HUDEP-2 (cell line): ENCODE measurements around the gene USP17L11.
"Not testable (repeated sequence)": the region's sequence is repeated elsewhere in the genome, so short reads cannot be mapped to it uniquely, and the experiment has no call there.

Experiments used
- DNase-seq, 76 experiments: peaks; one replicate each; lab custom pipeline; 2025; ENCODE audit not compliant: unreplicated experiment in 76 of 76; lab: John Stamatoyannopoulos, UW

Gene USP17L11

DNA sequence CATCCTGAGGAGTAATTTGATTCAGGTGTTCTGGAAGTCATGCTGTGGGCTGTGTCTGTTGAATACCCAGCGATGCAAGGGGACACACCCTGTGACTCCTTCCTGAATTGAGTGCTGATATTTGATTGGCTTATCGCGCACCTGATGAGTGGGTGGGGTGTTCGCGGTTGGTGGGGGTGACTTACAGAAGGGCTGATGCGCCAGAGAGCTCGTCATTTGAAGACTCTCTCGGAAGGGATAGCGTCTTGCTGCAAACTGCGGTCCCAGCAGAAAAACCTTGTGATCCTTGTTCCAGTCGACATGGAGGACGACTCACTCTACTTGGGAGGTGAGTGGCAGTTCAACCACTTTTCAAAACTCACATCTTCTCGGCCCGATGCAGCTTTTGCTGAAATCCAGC lies at the start of gene USP17L11:
Gene USP17L11 (plus strand): TSS at position 301 of the 400 bp plus-strand sequence. CDS start 0 bp downstream, at position 301.
- not testable (repeated sequence) for DNase-seq

DNA sequence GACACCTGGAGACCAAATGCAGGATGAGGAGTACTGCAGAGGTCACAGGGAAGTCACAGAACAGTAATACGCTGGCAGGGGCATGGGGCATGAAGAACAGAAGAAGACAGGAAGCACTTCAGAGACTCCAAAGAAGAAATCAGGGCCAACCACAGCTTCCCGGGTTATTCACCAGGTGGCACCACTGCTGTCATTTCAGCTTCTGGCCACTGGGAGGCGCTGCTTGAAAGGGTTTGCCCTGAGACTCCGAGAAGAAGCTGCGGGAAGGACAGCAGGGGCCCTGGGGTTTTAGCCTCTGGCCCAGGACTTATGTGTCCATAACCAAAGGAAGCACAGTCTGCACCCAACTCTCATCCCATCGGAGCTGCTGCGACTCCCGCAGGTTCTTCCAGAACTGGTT lies 49.2 kb upstream of the USP17L11 start:
- not testable (repeated sequence) for DNase-seq

DNA sequence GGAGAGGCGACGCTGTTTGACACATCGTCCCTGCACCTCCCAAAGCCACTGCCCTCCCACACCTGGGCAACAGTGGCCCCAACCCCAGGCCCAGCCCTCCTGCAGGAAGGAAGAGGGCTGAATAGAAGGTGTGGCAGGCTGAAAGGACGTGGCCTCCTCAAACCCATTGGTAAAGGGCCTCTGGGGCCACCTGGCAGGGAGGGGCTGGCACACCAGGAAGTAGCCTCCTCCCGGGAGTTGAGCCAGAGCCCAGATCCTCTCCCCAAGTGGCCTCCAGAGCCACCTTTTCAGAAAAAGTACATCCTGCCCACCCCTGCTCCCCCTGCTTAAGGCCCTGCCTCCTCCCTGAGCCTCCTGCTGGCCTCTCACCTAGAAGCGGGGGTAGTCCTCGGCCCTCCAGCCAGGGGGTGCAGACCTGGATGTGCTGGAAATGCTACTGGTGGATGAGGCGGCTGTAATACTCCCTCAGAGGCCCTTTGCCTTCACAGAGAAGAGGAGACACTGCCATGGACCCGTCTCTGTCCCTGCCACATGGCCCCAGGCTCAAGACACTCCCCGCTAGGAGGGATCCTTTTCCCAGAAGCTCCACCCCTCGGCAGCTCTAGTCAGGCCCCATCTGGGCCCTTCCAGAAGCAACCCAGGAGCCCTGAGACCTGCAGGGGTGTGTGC lies 45.3 kb upstream of the USP17L11 start, which contains the start of gene FAM90A26:
Gene FAM90A26 (plus strand): TSS at position 619 of the 669 bp plus-strand sequence. CDS start 2,764 bp downstream, outside the sequence.
- not testable (repeated sequence) for DNase-seq

DNA sequence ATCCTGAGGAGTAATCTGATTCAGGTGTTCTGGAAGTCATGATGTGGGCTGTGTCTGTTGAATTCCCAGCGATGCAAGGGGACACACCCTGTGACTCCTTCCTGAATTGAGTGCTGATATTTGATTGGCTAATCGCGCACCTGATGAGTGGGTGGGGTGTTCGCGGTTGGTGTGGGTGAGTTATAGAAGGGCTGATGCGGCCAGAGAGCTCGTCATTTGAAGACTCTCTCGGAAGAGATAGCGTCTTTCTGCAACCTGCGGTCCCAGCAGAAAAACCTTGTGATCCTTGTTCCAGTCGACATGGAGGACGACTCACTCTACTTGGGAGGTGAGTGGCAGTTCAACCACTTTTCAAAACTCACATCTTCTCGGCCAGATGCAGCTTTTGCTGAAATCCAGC lies 4.8 kb upstream of the USP17L11 start, which contains the start of gene USP17L10:
Gene USP17L10 (plus strand): TSS at position 301 of the 400 bp plus-strand sequence. CDS start 0 bp downstream, at position 301.
- DNase-seq, result not testable (repeated sequence)

- DNase-seq, result not testable (repeated sequence)
Observed at GRCh38 chr4:9214701-9215100, 504 bp upstream of the USP17L11 start.

- not testable (repeated sequence) for DNase-seq
Observed at GRCh38 chr4:9219852-9220251, 4.6 kb downstream of the USP17L11 start, which contains the start of gene USP17L12. USP17L12 (plus strand) TSS chr4:9220152; CDS start chr4:9220152, 0 bp downstream.

DNA sequence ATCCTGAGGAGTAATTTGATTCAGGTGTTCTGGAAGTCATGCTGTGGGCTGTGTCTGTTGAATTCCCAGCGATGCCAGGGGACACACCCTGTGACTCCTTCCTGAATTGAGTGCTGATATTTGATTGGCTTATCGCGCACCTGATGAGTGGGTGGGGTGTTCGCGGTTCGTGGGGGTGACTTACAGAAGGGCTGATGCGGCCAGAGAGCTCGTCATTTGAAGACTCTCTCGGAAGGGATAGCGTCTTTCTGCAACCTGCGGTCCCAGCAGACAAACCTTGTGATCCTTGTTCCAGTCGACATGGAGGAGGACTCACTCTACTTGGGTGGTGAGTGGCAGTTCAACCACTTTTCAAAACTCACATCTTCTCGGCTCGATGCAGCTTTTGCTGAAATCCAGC lies 9.4 kb downstream of the USP17L11 start, which contains the start of gene USP17L13:
Gene USP17L13 (plus strand): TSS at position 301 of the 400 bp plus-strand sequence. CDS start 0 bp downstream, at position 301.
- DNase-seq, result not testable (repeated sequence)

- DNase-seq, result not testable (repeated sequence)
Observed at GRCh38 chr4:9230249-9230648, 15.0 kb downstream of the USP17L11 start.

GRCh38 chr4:9234085-9234484 lies 18.9 kb downstream of the USP17L11 start, which contains the start of gene USP17L15:
USP17L15 (plus strand) TSS chr4:9234385; CDS start chr4:9234385, 0 bp downstream.
- not testable (repeated sequence) for DNase-seq

DNA sequence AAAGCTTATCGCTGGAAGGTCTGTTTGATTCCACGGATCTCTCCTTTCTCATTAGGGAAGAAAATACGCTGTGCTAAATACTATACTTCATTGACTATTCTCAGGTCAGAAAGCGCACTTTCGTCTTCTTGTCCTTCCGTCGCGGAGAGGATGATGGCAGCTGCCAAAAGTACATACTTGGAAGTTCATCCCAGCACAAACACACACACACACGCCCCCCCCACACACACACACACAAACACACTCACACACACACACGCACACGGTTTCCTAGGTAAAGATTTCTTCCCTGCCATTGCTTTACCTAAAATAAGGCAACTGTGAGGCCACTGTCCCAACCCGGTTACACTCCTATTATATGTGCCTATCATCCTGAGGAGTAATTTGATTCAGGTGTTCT lies 23.3 kb downstream of the USP17L11 start:
- DNase-seq, result not testable (repeated sequence)

GRCh38 chr4:9243579-9243978 lies 28.4 kb downstream of the USP17L11 start, which contains the start of gene USP17L17:
USP17L17 (plus strand) TSS chr4:9243879; CDS start chr4:9243879, 0 bp downstream.
- DNase-seq, result not testable (repeated sequence)

- not testable (repeated sequence) for DNase-seq
Observed at GRCh38 chr4:9247953-9248680, 32.9 kb downstream of the USP17L11 start, which contains the start of gene USP17L18. USP17L18 (plus strand) TSS chr4:9248630; CDS start chr4:9248630, 0 bp downstream.

- not testable (repeated sequence) for DNase-seq
Observed at GRCh38 chr4:9253078-9253477, 37.9 kb downstream of the USP17L11 start, which contains the start of gene USP17L19. USP17L19 (plus strand) TSS chr4:9253378; CDS start chr4:9253378, 0 bp downstream.

- DNase-seq, result not testable (repeated sequence)
Observed at GRCh38 chr4:9257824-9258223, 42.6 kb downstream of the USP17L11 start, which contains the start of gene USP17L20. USP17L20 (plus strand) TSS chr4:9258124; CDS start chr4:9258124, 0 bp downstream.

GRCh38 chr4:9262572-9262971 lies 47.4 kb downstream of the USP17L11 start, which contains the start of gene USP17L21:
USP17L21 (plus strand) TSS chr4:9262872; CDS start chr4:9262872, 0 bp downstream.
- DNase-seq, result not testable (repeated sequence)
